ENCODE measurements around the gene PTGER1. TPM values are rescaled to one million over a fixed set of nuclear protein-coding genes. Genes with fewer than 3 reads are reported as not detected.

Gene PTGER1
- polyA plus RNA-seq, 4 donors, result 0.37 to 0.64 TPM; not detected in 2

GRCh38 chr19:14446336-14447036, 28.7 kb downstream of the PTGER1 start:
- 95 to 98% (median 97%) methylated on average over 10 of the region's 10 CpGs for WGBS, 3 donors
- Histone ChIP-seq H3K9me3 (ENCODE audit: control insufficient read depth in 2 of 2, insufficient read depth in 1 of 2, low read depth in 1 of 2, low read length in 1 of 2) (no peaks in the 10 kb centered on the region), H3K27ac (ENCODE audit: low read depth in 1 of 3, low read length in 2 of 3) (no peak overlapping the region), H3K4me1 (ENCODE audit: control insufficient read depth in 3 of 3, insufficient read depth in 2 of 3, low read depth in 1 of 3, low read length in 2 of 3) (no peaks in the 10 kb centered on the region), H3K36me3 (ENCODE audit: control insufficient read depth in 3 of 3, insufficient read depth in 2 of 3, low read depth in 1 of 3, low read length in 3 of 3) (peaks cover 0 to 92% (median 11%) of the 10 kb centered on the region in 3 donors), H3K4me3 (ENCODE audit: low read depth in 1 of 3, low read length in 3 of 3) (no peak overlapping the region), H3K27me3 (ENCODE audit: control insufficient read depth in 3 of 3, insufficient read depth in 3 of 3, low read length in 3 of 3) (no peaks in the 10 kb centered on the region)
- DNase-seq (no peak), FAIRE-seq (no peak)

DNA sequence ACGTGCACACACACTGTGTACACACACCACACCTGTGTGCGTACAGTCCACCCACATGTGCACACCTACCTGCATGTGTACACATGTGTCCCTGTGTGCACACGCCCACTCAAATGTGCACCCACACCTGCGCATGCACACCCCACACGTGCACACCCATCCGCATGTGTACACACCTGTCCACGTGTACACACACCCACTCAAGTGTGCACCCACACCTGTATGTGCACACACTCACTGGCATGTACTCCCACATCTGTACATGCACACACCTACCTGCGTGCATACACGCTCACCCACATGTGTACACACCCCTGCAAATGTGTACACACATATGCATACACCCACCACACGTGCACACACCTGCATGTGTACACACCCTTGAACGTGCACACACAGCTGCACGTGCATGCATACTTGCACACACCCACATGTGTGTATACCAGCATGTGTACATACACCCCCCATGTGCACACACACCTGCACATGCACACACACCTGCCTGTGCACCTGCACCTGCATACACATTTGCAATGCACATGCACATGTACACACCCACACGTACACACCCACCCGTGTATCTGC, 31.4 kb downstream of the PTGER1 start:
- no peak overlapping the region for H3K27ac ChIP-seq (ENCODE audit: low read depth in 1 of 3, low read length in 2 of 3)
- no peaks in the 10 kb centered on the region for H3K9me3 ChIP-seq (ENCODE audit: control insufficient read depth in 2 of 2, insufficient read depth in 1 of 2, low read depth in 1 of 2, low read length in 1 of 2)
- no peaks in the 10 kb centered on the region for H3K27me3 ChIP-seq (ENCODE audit: control insufficient read depth in 3 of 3, insufficient read depth in 3 of 3, low read length in 3 of 3)
- H3K4me1 ChIP-seq (ENCODE audit: control insufficient read depth in 3 of 3, insufficient read depth in 2 of 3, low read depth in 1 of 3, low read length in 2 of 3), result peaks cover 0 to 10% (median 0%) of the 10 kb centered on the region in 3 donors
- DNase-seq, result no peak
- no peak overlapping the region for H3K4me3 ChIP-seq (ENCODE audit: low read depth in 1 of 3, low read length in 3 of 3)
- FAIRE-seq, result no peak
- WGBS, 3 donors, result 94 to 95% (median 95%) methylated on average over 14 of the region's 14 CpGs
- peaks cover 0 to 81% (median 3%) of the 10 kb centered on the region in 3 donors for H3K36me3 ChIP-seq (ENCODE audit: control insufficient read depth in 3 of 3, insufficient read depth in 2 of 3, low read depth in 1 of 3, low read length in 3 of 3)

GRCh38 chr19:14442891-14443631, 32.1 kb downstream of the PTGER1 start:
- WGBS, 3 donors, result 94 to 99% (median 94%) methylated on average over 13 to 16 of the region's 16 CpGs
- DNase-seq, result no peak
- H3K9me3 ChIP-seq (ENCODE audit: control insufficient read depth in 2 of 2, insufficient read depth in 1 of 2, low read depth in 1 of 2, low read length in 1 of 2), result no peaks in the 10 kb centered on the region
- no peak overlapping the region for H3K4me3 ChIP-seq (ENCODE audit: low read depth in 1 of 3, low read length in 3 of 3)
- no peaks in the 10 kb centered on the region for H3K27me3 ChIP-seq (ENCODE audit: control insufficient read depth in 3 of 3, insufficient read depth in 3 of 3, low read length in 3 of 3)
- peaks cover 0 to 75% (median 3%) of the 10 kb centered on the region in 3 donors for H3K36me3 ChIP-seq (ENCODE audit: control insufficient read depth in 3 of 3, insufficient read depth in 2 of 3, low read depth in 1 of 3, low read length in 3 of 3)
- no peak for FAIRE-seq
- peaks cover 0 to 10% (median 0%) of the 10 kb centered on the region in 3 donors for H3K4me1 ChIP-seq (ENCODE audit: control insufficient read depth in 3 of 3, insufficient read depth in 2 of 3, low read depth in 1 of 3, low read length in 2 of 3)
- H3K27ac ChIP-seq (ENCODE audit: low read depth in 1 of 3, low read length in 2 of 3), result no peak overlapping the region

GRCh38 chr19:14441041-14441938, 33.9 kb downstream of the PTGER1 start:
- no peaks in the 10 kb centered on the region for H3K27me3 ChIP-seq (ENCODE audit: control insufficient read depth in 3 of 3, insufficient read depth in 3 of 3, low read length in 3 of 3)
- peaks cover 0 to 10% (median 0%) of the 10 kb centered on the region in 3 donors for H3K4me1 ChIP-seq (ENCODE audit: control insufficient read depth in 3 of 3, insufficient read depth in 2 of 3, low read depth in 1 of 3, low read length in 2 of 3)
- H3K27ac ChIP-seq (ENCODE audit: low read depth in 1 of 3, low read length in 2 of 3), result no peak overlapping the region
- DNase-seq (no peak), FAIRE-seq (no peak)
- peaks cover 0 to 75% (median 3%) of the 10 kb centered on the region in 3 donors for H3K36me3 ChIP-seq (ENCODE audit: control insufficient read depth in 3 of 3, insufficient read depth in 2 of 3, low read depth in 1 of 3, low read length in 3 of 3)
- no peak overlapping the region for H3K4me3 ChIP-seq (ENCODE audit: low read depth in 1 of 3, low read length in 3 of 3)
- no peaks in the 10 kb centered on the region for H3K9me3 ChIP-seq (ENCODE audit: control insufficient read depth in 2 of 2, insufficient read depth in 1 of 2, low read depth in 1 of 2, low read length in 1 of 2)
- 85 to 88% (median 86%) methylated on average over 20 to 34 of the region's 34 CpGs for WGBS, 3 donors

DNA sequence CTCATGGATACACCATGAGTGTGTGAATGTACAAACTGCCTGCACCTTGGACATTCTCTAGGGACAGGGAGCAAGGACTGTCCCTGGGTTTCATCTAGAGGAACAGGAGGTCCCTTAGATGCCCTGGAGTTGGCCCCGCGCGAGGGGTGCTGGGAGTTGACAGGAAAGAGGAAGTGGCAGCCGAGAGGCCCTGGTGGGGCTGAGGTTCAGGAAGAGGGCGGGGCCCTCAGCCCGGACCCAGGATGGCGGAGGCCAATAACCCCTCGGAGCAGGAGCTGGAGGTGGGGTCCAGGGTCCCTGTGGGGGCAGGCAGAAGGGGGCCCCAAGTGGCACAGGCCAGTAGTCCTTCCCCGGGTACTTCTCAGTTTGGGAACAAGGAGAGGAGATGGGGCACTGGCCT, 35.1 kb downstream of the PTGER1 start:
- FAIRE-seq (no peak), DNase-seq (peak; percentile 63 to 84)
- Histone ChIP-seq H3K27ac (ENCODE audit: low read depth in 1 of 3, low read length in 2 of 3) (peak overlapping the region; percentile 15 to 44 (median 22)), H3K36me3 (ENCODE audit: control insufficient read depth in 3 of 3, insufficient read depth in 2 of 3, low read depth in 1 of 3, low read length in 3 of 3) (peaks cover 0 to 73% (median 3%) of the 10 kb centered on the region in 3 donors), H3K9me3 (ENCODE audit: control insufficient read depth in 2 of 2, insufficient read depth in 1 of 2, low read depth in 1 of 2, low read length in 1 of 2) (no peaks in the 10 kb centered on the region), H3K4me3 (ENCODE audit: low read depth in 1 of 3, low read length in 3 of 3) (peak overlapping the region in 2 of 3 donors; percentile 37 to 41), H3K27me3 (ENCODE audit: control insufficient read depth in 3 of 3, insufficient read depth in 3 of 3, low read length in 3 of 3) (no peaks in the 10 kb centered on the region), H3K4me1 (ENCODE audit: control insufficient read depth in 3 of 3, insufficient read depth in 2 of 3, low read depth in 1 of 3, low read length in 2 of 3) (peaks cover 0 to 10% (median 0%) of the 10 kb centered on the region in 3 donors)
- 25 to 56% (median 38%) methylated on average over 9 of the region's 9 CpGs for WGBS, 3 donors

DNA sequence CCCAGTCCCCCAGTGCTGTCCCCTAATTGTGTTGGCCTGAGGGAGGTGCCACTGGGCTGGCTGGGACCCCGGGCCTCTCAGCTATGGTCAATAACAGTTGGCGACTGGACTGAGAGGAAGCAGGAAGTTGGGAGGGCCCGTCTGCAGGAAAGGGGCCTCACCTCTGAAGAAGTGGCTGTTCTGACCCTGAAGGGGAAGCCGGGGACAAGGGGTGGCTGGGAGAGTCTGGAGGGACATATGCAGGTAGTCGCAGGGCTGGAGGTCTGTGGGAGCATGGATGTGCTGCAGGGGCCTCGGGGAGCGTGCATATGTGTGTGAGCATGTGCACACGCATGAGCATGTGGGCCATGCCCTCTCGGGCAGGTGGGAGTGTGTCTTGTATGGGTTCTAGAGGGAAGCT, 36.1 kb downstream of the PTGER1 start:
- no peak overlapping the region for H3K27ac ChIP-seq (ENCODE audit: low read depth in 1 of 3, low read length in 2 of 3)
- DNase-seq, result no peak
- H3K4me1 ChIP-seq (ENCODE audit: control insufficient read depth in 3 of 3, insufficient read depth in 2 of 3, low read depth in 1 of 3, low read length in 2 of 3), result peaks cover 0 to 20% (median 0%) of the 10 kb centered on the region in 3 donors
- peaks cover 0 to 71% (median 3%) of the 10 kb centered on the region in 3 donors for H3K36me3 ChIP-seq (ENCODE audit: control insufficient read depth in 3 of 3, insufficient read depth in 2 of 3, low read depth in 1 of 3, low read length in 3 of 3)
- FAIRE-seq, result no peak
- H3K27me3 ChIP-seq (ENCODE audit: control insufficient read depth in 3 of 3, insufficient read depth in 3 of 3, low read length in 3 of 3), result no peaks in the 10 kb centered on the region
- no peak overlapping the region for H3K4me3 ChIP-seq (ENCODE audit: low read depth in 1 of 3, low read length in 3 of 3)
- no peaks in the 10 kb centered on the region for H3K9me3 ChIP-seq (ENCODE audit: control insufficient read depth in 2 of 2, insufficient read depth in 1 of 2, low read depth in 1 of 2, low read length in 1 of 2)
- WGBS, 3 donors, result 61 to 84% (median 76%) methylated on average over 9 of the region's 9 CpGs

DNA sequence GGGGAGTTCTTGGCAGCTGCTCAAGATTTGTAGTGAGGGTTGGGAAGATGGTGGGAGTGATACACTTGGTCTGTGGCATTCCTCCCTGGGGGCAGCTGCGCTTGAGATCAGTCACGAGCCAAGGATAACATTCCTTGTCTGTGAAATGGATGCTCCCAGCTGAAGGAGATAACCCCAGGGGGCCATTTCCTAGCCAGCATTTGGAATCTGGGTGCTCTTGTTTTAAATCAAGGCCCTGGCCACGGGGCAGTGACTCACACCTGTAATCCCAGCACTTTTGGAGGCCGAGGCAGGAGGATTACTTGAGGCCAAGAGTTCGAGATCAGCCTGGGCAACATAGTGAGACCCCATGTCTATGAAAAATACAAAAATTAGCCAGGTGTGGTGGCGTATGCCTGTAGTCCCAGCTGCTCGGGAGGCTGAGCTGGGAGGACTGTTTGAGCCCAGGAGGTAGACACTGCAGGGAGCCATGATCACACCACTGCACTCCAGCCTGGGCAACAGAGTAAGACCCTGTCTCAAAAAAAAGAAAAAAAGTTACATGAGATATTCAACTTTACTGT, 37.5 kb downstream of the PTGER1 start:
- Histone ChIP-seq H3K4me3 (ENCODE audit: low read depth in 1 of 3, low read length in 3 of 3) (no peak overlapping the region), H3K36me3 (ENCODE audit: control insufficient read depth in 3 of 3, insufficient read depth in 2 of 3, low read depth in 1 of 3, low read length in 3 of 3) (peaks cover 0 to 58% (median 0%) of the 10 kb centered on the region in 3 donors), H3K27ac (ENCODE audit: low read depth in 1 of 3, low read length in 2 of 3) (no peak overlapping the region), H3K27me3 (ENCODE audit: control insufficient read depth in 3 of 3, insufficient read depth in 3 of 3, low read length in 3 of 3) (peaks cover 0 to 3% (median 0%) of the 10 kb centered on the region in 3 donors), H3K4me1 (ENCODE audit: control insufficient read depth in 3 of 3, insufficient read depth in 2 of 3, low read depth in 1 of 3, low read length in 2 of 3) (peaks cover 0 to 24% (median 0%) of the 10 kb centered on the region in 3 donors), H3K9me3 (ENCODE audit: control insufficient read depth in 2 of 2, insufficient read depth in 1 of 2, low read depth in 1 of 2, low read length in 1 of 2) (no peaks in the 10 kb centered on the region)
- DNase-seq (no peak), FAIRE-seq (no peak)
- WGBS, 3 donors, result 81 to 96% (median 93%) methylated on average over 7 of the region's 7 CpGs

Measured in small intestine (tissue), 7 donors.